H1 (cell line): ENCODE data around the gene NEK11. TPM values are rescaled to one million over a fixed set of nuclear protein-coding genes. Genes with fewer than 3 reads are reported as not detected.

Experiments used
- CTCF ChIA-PET: fragments of 300-600 bp; sonication (Branson Sonifier 250); formaldehyde crosslinking; loops from one replicate; lab custom pipeline; 2021; ENCODE audit not compliant: partially characterized antibody; lab: Charles Lee
- POLR2A ChIA-PET: fragments of 300-600 bp; sonication (Branson Sonifier 250); formaldehyde crosslinking; loops from one replicate; lab custom pipeline; 2021; ENCODE audit warnings: inconsistent platforms; ENCODE audit not compliant: partially characterized antibody; lab: Charles Lee
- DNase-seq, 2 experiments: peaks; one replicate each; pipeline versions ENCODE4 v3.0.0 to v3.0.0-alpha.2; 2010 to 2022; ENCODE audit warnings: low spot score in 2 of 2, low read depth in 1 of 2, mixed read lengths in 1 of 2
- FAIRE-seq: peaks from 2 replicates; lab custom pipeline; 2011; peaks lifted over from hg19 to GRCh38; lab: Jason Lieb, UNC
- H2AFZ ChIP-seq: 2 replicates; pipeline ENCODE4 v1.8.1; 2012; ENCODE audit warnings: low read length, inconsistent platforms
- H2AK5ac ChIP-seq: 2 replicates; pipeline ENCODE4 v1.6.1; 2013; ENCODE audit warnings: low read depth, low read length
- H2BK120ac ChIP-seq: replicated peaks from 2 replicates; pipeline ENCODE3; 2013; ENCODE audit warnings: low read depth, low read length, inconsistent platforms
- H2BK12ac ChIP-seq: 2 replicates; pipeline ENCODE4 v1.6.1; 2013; ENCODE audit warnings: low read depth, low read length
- H2BK15ac ChIP-seq: 2 replicates; pipeline ENCODE4 v1.6.1; 2013; ENCODE audit warnings: low read length
- H2BK20ac ChIP-seq: 2 replicates; pipeline ENCODE4 v1.6.1; 2013; ENCODE audit warnings: low read length
- H2BK5ac ChIP-seq: 2 replicates; pipeline ENCODE4 v1.6.1; 2013; ENCODE audit warnings: low read depth, low read length
- H3K14ac ChIP-seq: 2 replicates; pipeline ENCODE4 v1.6.1; 2013; ENCODE audit warnings: inconsistent platforms; ENCODE audit not compliant: insufficient read length
- H3K18ac ChIP-seq: 2 replicates; pipeline ENCODE4 v1.6.1; 2013; ENCODE audit warnings: low read length; ENCODE audit errors: extremely low read depth
- H3K23ac ChIP-seq: 2 replicates; pipeline ENCODE4 v1.6.1; 2013; ENCODE audit warnings: inconsistent platforms; ENCODE audit not compliant: insufficient read length
- H3K23me2 ChIP-seq: 2 replicates; pipeline ENCODE4 v1.6.1; 2013; ENCODE audit warnings: low read depth, low read length
- H3K27ac ChIP-seq: 2 replicates; pipeline ENCODE4 v1.6.1; 2011; ENCODE audit warnings: low read depth, low read length, inconsistent platforms
- H3K27me3 ChIP-seq, 4 experiments: replicated peaks in 1 of 4; 1 replicate in 1 of 4; 2 replicates in 3 of 4; pipeline versions ENCODE4 v1.6.1 to v1.8.1; 2011 to 2013; ENCODE audit warnings: low read length in 3 of 4, mild to moderate bottlenecking in 3 of 4, inconsistent platforms in 2 of 4, mixed read lengths in 2 of 4, moderate library complexity in 1 of 4; ENCODE audit not compliant: control insufficient read depth in 3 of 4, insufficient read depth in 3 of 4; ENCODE audit errors: extremely low read depth in 1 of 4
- H3K36me3 ChIP-seq, 4 experiments: 2 replicates each; pipeline versions ENCODE4 v1.6.1 to v1.8.1; 2011 to 2013; ENCODE audit warnings: mild to moderate bottlenecking in 4 of 4, low read length in 3 of 4, moderate library complexity in 2 of 4, control low read depth in 1 of 4, inconsistent platforms in 1 of 4; ENCODE audit not compliant: insufficient read depth in 4 of 4, control insufficient read depth in 2 of 4
- H3K4ac ChIP-seq: replicated peaks from 2 replicates; pipeline ENCODE3; 2013; ENCODE audit warnings: low read length, low read depth, mixed read lengths, inconsistent platforms; ENCODE audit not compliant: insufficient read length
- H3K4me1 ChIP-seq, 4 experiments: replicated peaks in 1 of 4; 1 replicate in 1 of 4; 2 replicates in 3 of 4; pipeline versions ENCODE4 v1.6.1 to v1.8.1; 2011 to 2013; ENCODE audit warnings: low read length in 3 of 4, inconsistent platforms in 2 of 4, mixed read lengths in 1 of 4; ENCODE audit not compliant: insufficient read depth in 4 of 4, control insufficient read depth in 3 of 4
- H3K4me2 ChIP-seq, 2 experiments: 2 replicates each; pipeline versions ENCODE4 v1.6.1 to v1.8.1; 2011 to 2013; ENCODE audit warnings: low read depth in 2 of 2, low read length in 2 of 2, control low read depth in 1 of 2, inconsistent platforms in 1 of 2, mild to moderate bottlenecking in 1 of 2; ENCODE audit not compliant: insufficient read depth in 1 of 2
- H3K4me3 ChIP-seq, 4 experiments: fragments of 200-600, 300-600 bp in 1 of 4; sonication (generic), shearing (Covaris generic), sonication (Bioruptor Twin) in 1 of 4; 2 replicates each; pipeline versions ENCODE4 v1.5.1 to v1.8.1; 2011 to 2016; ENCODE audit warnings: low read length in 4 of 4, low read depth in 3 of 4, control low read depth in 2 of 4, inconsistent platforms in 2 of 4, mild to moderate bottlenecking in 2 of 4, mixed read lengths in 1 of 4, moderate library complexity in 1 of 4; ENCODE audit not compliant: insufficient read depth in 2 of 4; ENCODE audit errors: extremely low read depth in 1 of 4
- H3K56ac ChIP-seq: replicated peaks from 2 replicates; pipeline ENCODE3; 2013; ENCODE audit warnings: low read depth, mild to moderate bottlenecking, mixed read lengths, low read length, inconsistent platforms; ENCODE audit not compliant: insufficient read length
- H3K79me1 ChIP-seq: 2 replicates; pipeline ENCODE4 v1.6.1; 2013; ENCODE audit warnings: low read depth, low read length, control low read depth
- H3K79me2 ChIP-seq, 2 experiments: 2 replicates each; pipeline versions ENCODE4 v1.6.1 to v1.8.1; 2012 to 2013; ENCODE audit warnings: low read length in 2 of 2, mild to moderate bottlenecking in 2 of 2, inconsistent platforms in 1 of 2; ENCODE audit not compliant: insufficient read depth in 2 of 2, control insufficient read depth in 1 of 2
- H3K9ac ChIP-seq, 4 experiments: replicated peaks in 1 of 4; 1 replicate in 1 of 4; 2 replicates in 3 of 4; pipeline versions ENCODE4 v1.6.1 to v1.8.1; 2011 to 2013; ENCODE audit warnings: low read depth in 3 of 4, low read length in 3 of 4, control low read depth in 2 of 4, mild to moderate bottlenecking in 2 of 4, moderate library complexity in 2 of 4, inconsistent platforms in 1 of 4; ENCODE audit errors: extremely low read depth in 1 of 4
- H3K9me3 ChIP-seq, 2 experiments: 2 replicates each; pipeline versions ENCODE4 v1.6.1 to v1.8.1; 2012 to 2013; ENCODE audit warnings: mild to moderate bottlenecking in 2 of 2, moderate library complexity in 2 of 2, control low read depth in 1 of 2, inconsistent platforms in 1 of 2, low read depth in 1 of 2, low read length in 1 of 2, mixed read lengths in 1 of 2; ENCODE audit not compliant: insufficient read depth in 2 of 2
- H4K20me1 ChIP-seq, 2 experiments: replicated peaks in 1 of 2; 2 replicates each; pipeline versions ENCODE3 to v1.8.1; 2011 to 2013; ENCODE audit warnings: inconsistent platforms in 2 of 2, low read length in 2 of 2, mild to moderate bottlenecking in 1 of 2; ENCODE audit not compliant: insufficient read depth in 2 of 2, control insufficient read depth in 1 of 2
- H4K5ac ChIP-seq: 2 replicates; pipeline ENCODE4 v1.6.1; 2013; ENCODE audit warnings: low read length, low read depth, mixed read lengths, inconsistent platforms; ENCODE audit not compliant: insufficient read length
- H4K8ac ChIP-seq: 2 replicates; pipeline ENCODE4 v1.8.0; 2013; ENCODE audit warnings: mild to moderate bottlenecking, moderate library complexity, low read length, inconsistent platforms; ENCODE audit not compliant: insufficient read depth; ENCODE audit errors: extremely low read depth
- H4K91ac ChIP-seq: replicated peaks from 2 replicates; pipeline ENCODE3; 2013; ENCODE audit warnings: low read length, mixed read lengths, inconsistent platforms; ENCODE audit not compliant: insufficient read length
- ATF2 ChIP-seq: IDR thresholded peaks from 2 replicates; pipeline ENCODE4 v1.6.1; 2012; ENCODE audit warnings: low read length, inconsistent platforms
- CREB1 ChIP-seq: IDR thresholded peaks from 2 replicates; pipeline ENCODE4 v1.6.1; 2012; ENCODE audit warnings: inconsistent platforms
- CTBP2 ChIP-seq: IDR thresholded peaks from 2 replicates; pipeline ENCODE4 v1.7.0; 2011; ENCODE audit warnings: borderline replicate concordance, mild to moderate bottlenecking, moderate library complexity, mixed read lengths, low read length; ENCODE audit not compliant: insufficient read depth, insufficient read length
- HDAC2 ChIP-seq, 2 experiments: fragments of 300-600 bp in 1 of 2; sonication (generic) in 1 of 2; IDR thresholded peaks; 2 replicates each; pipeline ENCODE4 v1.6.1; 2011 to 2012; ENCODE audit warnings: low read depth in 2 of 2, low read length in 2 of 2, mild to moderate bottlenecking in 2 of 2, moderate library complexity in 2 of 2, borderline replicate concordance in 1 of 2, inconsistent platforms in 1 of 2
- KDM4A ChIP-seq: IDR thresholded peaks from one replicate; pipeline ENCODE4 v1.7.1; 2012; ENCODE audit warnings: low read depth, mild to moderate bottlenecking, moderate library complexity, low read length, inconsistent platforms; ENCODE audit not compliant: severe bottlenecking
- KDM5A ChIP-seq: fragments of 200-600 bp; IDR thresholded peaks from 2 replicates; pipeline ENCODE4 v1.7.1; 2012; ENCODE audit warnings: mild to moderate bottlenecking, low read length, inconsistent platforms, mixed read lengths
- RAD21 ChIP-seq, 2 experiments: IDR thresholded peaks in 1 of 2; conservative IDR thresholded peaks in 1 of 2; 2 replicates each; pipeline ENCODE4 v1.6.1; 2011; ENCODE audit warnings: low read depth in 2 of 2, low read length in 2 of 2, improper control_type of control experiment in 1 of 2, inconsistent platforms in 1 of 2, mild to moderate bottlenecking in 1 of 2, moderate library complexity in 1 of 2
- RBBP5 ChIP-seq: IDR thresholded peaks from 2 replicates; pipeline ENCODE4 v1.7.1; 2012; ENCODE audit warnings: low read depth, mild to moderate bottlenecking, inconsistent platforms, low read length, moderate library complexity, borderline replicate concordance
- RXRA ChIP-seq: IDR thresholded peaks from 2 replicates; pipeline ENCODE4 v1.6.1; 2011; ENCODE audit warnings: low read depth, mild to moderate bottlenecking, low read length, moderate library complexity; ENCODE audit not compliant: insufficient read depth
- SAP30 ChIP-seq: fragments of 300-600 bp; sonication (generic); IDR thresholded peaks from 2 replicates; pipeline ENCODE4 v1.7.1; 2012; ENCODE audit warnings: low read length, moderate library complexity, mild to moderate bottlenecking, inconsistent platforms; ENCODE audit not compliant: insufficient read depth, insufficient replicate concordance
- ZNF274 ChIP-seq: IDR thresholded peaks from 2 replicates; pipeline ENCODE4 v1.7.0; 2012; ENCODE audit warnings: low read length, borderline replicate concordance; ENCODE audit errors: extremely low read depth
- WGBS, 2 experiments: shearing (Covaris generic) in 1 of 2; methylation state at CpG; one replicate each; pipeline versions ENCODE4 v1.1.6 to v1.1.7; 2013 to 2015; ENCODE audit warnings: low lambda C conversion rate in 2 of 2, mixed read lengths in 2 of 2, inconsistent platforms in 1 of 2, low coverage in 1 of 2, missing lambda C conversion rate in 1 of 2; ENCODE audit not compliant: insufficient replicate concordance in 2 of 2, insufficient coverage in 1 of 2, insufficient read length in 1 of 2; ENCODE audit errors: extremely low coverage in 1 of 2, missing lambda C conversion rate in 1 of 2; 5-methylcytosine and 5-hydroxymethylcytosine counted together
- polyA plus RNA-seq, 7 experiments: library from polyadenylated mRNA; depleted of rRNA in 3 of 7; stranded (reverse) in 5 of 7; unstranded in 2 of 7; fragments of >200 nt in 5 of 7; fragments of 200-250 nt in 2 of 7; gene quantifications; 1 replicate in 5 of 7; 2 replicates in 1 of 7; 4 replicates in 1 of 7; pipeline versions ENCODE4 v1.2.1 to v1.2.3, GENCODE V29; 2011 to 2013; ENCODE audit warnings: missing spikeins in 2 of 7, mixed read lengths in 2 of 7
- total RNA-seq: library from RNA; stranded (reverse); fragmentation: NEBNext Ultra II Directional; extraction: Animal tissue kit (Norgen Biotek cat#: 25700); gene quantifications from 2 replicates; pipeline ENCODE4 v1.2.1, GENCODE V29; 2021

The NEK11 gene
- total and polyA plus RNA-seq, 2 of the 8 experiments (the other 6 are each of a cell fraction or from before 2014, with no cell fraction given) = 0.60 TPM; not detected in 1

DNA sequence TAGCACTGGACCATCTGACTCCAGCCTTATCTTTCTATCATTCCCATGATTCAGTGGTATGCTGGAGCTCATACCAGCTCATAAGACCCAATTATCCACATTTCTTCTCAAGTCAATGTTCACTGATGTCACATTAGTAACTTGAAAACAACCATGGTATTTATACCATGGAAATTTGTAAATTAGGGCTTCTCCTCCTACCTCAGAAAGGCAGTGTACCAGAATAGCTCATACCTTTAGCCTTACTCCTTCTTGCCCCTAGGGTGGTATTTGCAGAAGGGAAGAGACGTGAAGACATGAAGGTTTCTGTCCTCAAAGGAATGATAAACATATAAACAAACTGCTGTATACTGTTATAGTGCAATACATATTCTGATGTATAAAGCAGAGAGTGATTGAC, 114.2 kb downstream of the NEK11 start:
- no peak overlapping the region for H3K4ac ChIP-seq
- H3K79me2 ChIP-seq = no peaks in the 10 kb centered on the region
- no peak overlapping the region for H4K8ac ChIP-seq
- ChIA-PET CTCF (no interaction called here), POLR2A (interaction anchor here (1.7 kb wide), 1 partner anchor 28 kb away, joined by 4 read pairs; no protein-coding TSS in a partner anchor)
- H3K79me1 ChIP-seq = no peaks in the 10 kb centered on the region
- no peak overlapping the region for H3K4me2 ChIP-seq
- no peaks in the 10 kb centered on the region for H3K36me3 ChIP-seq
- H4K5ac ChIP-seq = no peak overlapping the region
- H3K18ac ChIP-seq = no peak overlapping the region
- H2BK20ac ChIP-seq = no peak overlapping the region
- H2BK5ac ChIP-seq = no peak overlapping the region
- H2AFZ ChIP-seq = no peak overlapping the region
- H2BK15ac ChIP-seq = no peak overlapping the region
- H2BK12ac ChIP-seq = no peak overlapping the region
- H3K23me2 ChIP-seq = no peaks in the 10 kb centered on the region
- no peak overlapping the region for H3K23ac ChIP-seq
- DNase-seq (no peak), FAIRE-seq (no peak)
- H3K4me1 ChIP-seq = no peaks in the 10 kb centered on the region
- no peak overlapping the region for H3K14ac ChIP-seq
- H4K20me1 ChIP-seq = no peaks in the 10 kb centered on the region
- H4K91ac ChIP-seq = no peak overlapping the region
- H2BK120ac ChIP-seq = no peak overlapping the region
- H3K56ac ChIP-seq = no peak overlapping the region
- H3K9ac ChIP-seq = no peak overlapping the region
- no peak overlapping the region for H3K4me3 ChIP-seq
- H3K27me3 ChIP-seq = no peaks in the 10 kb centered on the region
- no peak overlapping the region for H2AK5ac ChIP-seq
- no peak overlapping the region for H3K27ac ChIP-seq
- no peaks in the 10 kb centered on the region for H3K9me3 ChIP-seq
- 82% methylated on average over 1 of the region's 1 CpG; no CpG with 5 or more reads in 1 of the 2 experiments for WGBS, 2 experiments
- TF ChIP-seq SAP30 (no peak), ATF2 (no peak), KDM4A (no peak), KDM5A (no peak), ZNF274 (no peak), RBBP5 (no peak), HDAC2 (IDR thresholded peaks at IDR 0.05; ENCODE audit: borderline replicate concordance in 1 of 2, low read depth in 2 of 2, low read length in 2 of 2) (no peak), CREB1 (no peak), RXRA (no peak), RAD21 (IDR thresholded peaks at IDR 0.05 in 1 of 2, conservative IDR thresholded peaks at IDR 0.05 in 1 of 2; ENCODE audit: low read depth in 2 of 2, low read length in 2 of 2) (no peak), CTBP2 (no peak)
